Measurements from ENCODE around the gene ANK2.

The ANK2 gene

DNA sequence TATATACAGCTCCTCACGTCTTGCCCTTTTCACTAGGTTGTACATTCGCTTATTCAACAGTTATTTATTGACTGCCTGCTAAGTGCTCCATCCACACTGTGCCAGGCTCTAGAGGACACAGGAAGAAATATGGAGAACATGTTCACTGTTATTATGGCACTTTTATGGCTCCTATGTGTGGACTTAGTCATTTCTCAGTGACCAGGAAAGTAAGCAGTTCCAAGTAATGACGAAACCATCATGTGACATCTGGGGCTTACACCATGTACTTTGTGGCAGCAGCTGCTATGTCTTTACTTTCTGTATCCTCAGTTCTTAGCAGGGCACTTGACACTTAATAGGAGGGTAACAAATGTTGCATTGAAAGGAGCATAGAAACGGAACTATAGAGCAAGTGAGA, 278.0 kb downstream of the ANK2 start:
- no peak overlapping the region for H3K4me3 ChIP-seq (IDR thresholded peaks at IDR 0.05; ENCODE audit: insufficient read depth, low read depth, low read length)
- TF ChIP-seq, protein P1, sequence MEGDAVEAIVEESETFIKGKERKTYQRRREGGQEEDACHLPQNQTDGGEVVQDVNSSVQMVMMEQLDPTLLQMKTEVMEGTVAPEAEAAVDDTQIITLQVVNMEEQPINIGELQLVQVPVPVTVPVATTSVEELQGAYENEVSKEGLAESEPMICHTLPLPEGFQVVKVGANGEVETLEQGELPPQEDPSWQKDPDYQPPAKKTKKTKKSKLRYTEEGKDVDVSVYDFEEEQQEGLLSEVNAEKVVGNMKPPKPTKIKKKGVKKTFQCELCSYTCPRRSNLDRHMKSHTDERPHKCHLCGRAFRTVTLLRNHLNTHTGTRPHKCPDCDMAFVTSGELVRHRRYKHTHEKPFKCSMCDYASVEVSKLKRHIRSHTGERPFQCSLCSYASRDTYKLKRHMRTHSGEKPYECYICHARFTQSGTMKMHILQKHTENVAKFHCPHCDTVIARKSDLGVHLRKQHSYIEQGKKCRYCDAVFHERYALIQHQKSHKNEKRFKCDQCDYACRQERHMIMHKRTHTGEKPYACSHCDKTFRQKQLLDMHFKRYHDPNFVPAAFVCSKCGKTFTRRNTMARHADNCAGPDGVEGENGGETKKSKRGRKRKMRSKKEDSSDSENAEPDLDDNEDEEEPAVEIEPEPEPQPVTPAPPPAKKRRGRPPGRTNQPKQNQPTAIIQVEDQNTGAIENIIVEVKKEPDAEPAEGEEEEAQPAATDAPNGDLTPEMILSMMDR (conservative IDR thresholded peaks at IDR 0.05; ENCODE audit: low read depth, low read length): no peak
- H3K79me2 ChIP-seq (ENCODE audit: insufficient read depth, low read depth): no peaks in the 10 kb centered on the region
- H3K27ac ChIP-seq: no peak overlapping the region
- no peaks in the 10 kb centered on the region for H3K4me1 ChIP-seq (ENCODE audit: low read depth, poor library complexity, severe bottlenecking)
- no peak overlapping the region for H3K4me2 ChIP-seq
- no peak overlapping the region for H2AFZ ChIP-seq (ENCODE audit: low read depth)
- no peaks in the 10 kb centered on the region for H3K36me3 ChIP-seq (ENCODE audit: insufficient read depth)
- no peaks in the 10 kb centered on the region for H4K20me1 ChIP-seq (ENCODE audit: insufficient read depth)
- no peak overlapping the region for H3K9ac ChIP-seq
- no peaks in the 10 kb centered on the region for H3K27me3 ChIP-seq (ENCODE audit: insufficient read depth, low read depth)

- Histone ChIP-seq H4K20me1 (ENCODE audit: insufficient read depth) (no peaks in the 10 kb centered on the region), H3K9ac (no peak overlapping the region), H3K27me3 (ENCODE audit: insufficient read depth, low read depth) (no peaks in the 10 kb centered on the region), H3K36me3 (ENCODE audit: insufficient read depth) (no peaks in the 10 kb centered on the region), H3K4me2 (no peak overlapping the region), H3K27ac (no peak overlapping the region), H3K4me3 (IDR thresholded peaks at IDR 0.05; ENCODE audit: insufficient read depth, low read depth, low read length) (no peak overlapping the region), H2AFZ (ENCODE audit: low read depth) (no peak overlapping the region), H3K79me2 (ENCODE audit: insufficient read depth, low read depth) (no peaks in the 10 kb centered on the region), H3K4me1 (ENCODE audit: low read depth, poor library complexity, severe bottlenecking) (no peaks in the 10 kb centered on the region)
- TF ChIP-seq, protein P1 (conservative IDR thresholded peaks at IDR 0.05; ENCODE audit: low read depth, low read length): 0 out of 2 replicates have a peak, but pooled peaks have one; percentile 41
Observed at GRCh38 chr4:113328514-113328913, 279.1 kb downstream of the ANK2 start.

- no peak overlapping the region for H2AFZ ChIP-seq (ENCODE audit: low read depth)
- H3K27me3 ChIP-seq (ENCODE audit: insufficient read depth, low read depth): no peaks in the 10 kb centered on the region
- H3K4me2 ChIP-seq: no peak overlapping the region
- no peak overlapping the region for H3K27ac ChIP-seq
- no peaks in the 10 kb centered on the region for H3K36me3 ChIP-seq (ENCODE audit: insufficient read depth)
- H3K4me1 ChIP-seq (ENCODE audit: low read depth, poor library complexity, severe bottlenecking): no peaks in the 10 kb centered on the region
- no peak overlapping the region for H3K9ac ChIP-seq
- H4K20me1 ChIP-seq (ENCODE audit: insufficient read depth): no peaks in the 10 kb centered on the region
- H3K79me2 ChIP-seq (ENCODE audit: insufficient read depth, low read depth): no peaks in the 10 kb centered on the region
- no peak overlapping the region for H3K4me3 ChIP-seq (IDR thresholded peaks at IDR 0.05; ENCODE audit: insufficient read depth, low read depth, low read length)
- TF ChIP-seq, protein P1 (conservative IDR thresholded peaks at IDR 0.05; ENCODE audit: low read depth, low read length): no peak
Observed at GRCh38 chr4:113330200-113330599, 280.7 kb downstream of the ANK2 start.

DNA sequence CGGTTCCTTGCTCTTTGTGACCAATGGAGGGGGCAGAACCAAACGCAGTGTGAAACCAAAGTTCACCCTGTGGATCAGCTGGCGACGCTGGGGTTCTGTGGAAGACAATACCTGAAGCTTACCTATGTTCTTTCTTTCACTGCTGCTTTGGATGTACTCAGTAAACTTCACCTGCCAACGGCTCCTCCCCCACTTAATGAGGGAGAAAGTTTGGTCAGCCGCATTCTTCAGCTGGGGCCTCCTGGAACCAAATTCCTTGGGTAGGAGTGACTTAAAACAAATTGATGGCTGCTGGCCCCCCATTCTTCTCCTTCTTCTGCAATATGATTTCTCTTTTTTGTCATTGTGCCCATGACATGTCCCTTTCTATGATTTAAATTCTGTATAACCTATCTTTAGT, 282.4 kb downstream of the ANK2 start:
- Histone ChIP-seq H4K20me1 (ENCODE audit: insufficient read depth) (no peaks in the 10 kb centered on the region), H3K27me3 (ENCODE audit: insufficient read depth, low read depth) (no peaks in the 10 kb centered on the region), H3K4me2 (no peak overlapping the region), H3K9ac (no peak overlapping the region), H2AFZ (ENCODE audit: low read depth) (no peak overlapping the region), H3K79me2 (ENCODE audit: insufficient read depth, low read depth) (no peaks in the 10 kb centered on the region), H3K4me1 (ENCODE audit: low read depth, poor library complexity, severe bottlenecking) (no peaks in the 10 kb centered on the region), H3K27ac (no peak overlapping the region), H3K36me3 (ENCODE audit: insufficient read depth) (no peaks in the 10 kb centered on the region), H3K4me3 (IDR thresholded peaks at IDR 0.05; ENCODE audit: insufficient read depth, low read depth, low read length) (no peak overlapping the region)
- TF ChIP-seq, protein P1 (conservative IDR thresholded peaks at IDR 0.05; ENCODE audit: low read depth, low read length): no peak
